H9 (cell line): ENCODE data around the gene GPHN. TPM values are rescaled to one million over a fixed set of nuclear protein-coding genes. Genes with fewer than 3 reads are reported as not detected.

Experiments
- DNase-seq: peaks from one replicate; pipeline ENCODE4 v3.0.0-alpha.2; 2017
- H2AFZ ChIP-seq: one replicate; pipeline ENCODE4 v1.6.1; 2013; ENCODE audit warnings: mild to moderate bottlenecking, low read length, control low read depth, moderate library complexity
- H2AK5ac ChIP-seq: 2 replicates; pipeline ENCODE4 v1.6.1; 2013; ENCODE audit warnings: low read length, control low read depth, mixed read lengths; ENCODE audit not compliant: insufficient read length
- H2BK120ac ChIP-seq: one replicate; pipeline ENCODE4 v1.6.1; 2013; ENCODE audit warnings: low read depth, mild to moderate bottlenecking, low read length, control low read depth, inconsistent platforms; ENCODE audit not compliant: poor library complexity, severe bottlenecking
- H2BK12ac ChIP-seq: 2 replicates; pipeline ENCODE4 v1.6.1; 2013; ENCODE audit warnings: low read length, control low read depth, mixed read lengths, low read depth; ENCODE audit not compliant: insufficient read length
- H2BK15ac ChIP-seq: 2 replicates; pipeline ENCODE4 v1.6.1; 2013; ENCODE audit warnings: low read depth, low read length, control low read depth
- H2BK20ac ChIP-seq: one replicate; pipeline ENCODE4 v1.6.1; 2013; ENCODE audit warnings: low read depth, mild to moderate bottlenecking, low read length, control low read depth, inconsistent platforms; ENCODE audit not compliant: poor library complexity, severe bottlenecking
- H2BK5ac ChIP-seq: 2 replicates; pipeline ENCODE4 v1.6.1; 2013; ENCODE audit warnings: low read length, control low read depth, mixed read lengths; ENCODE audit not compliant: insufficient read length
- H3K14ac ChIP-seq: 2 replicates; pipeline ENCODE4 v1.6.1; 2013; ENCODE audit warnings: low read length, control low read depth; ENCODE audit not compliant: insufficient read depth
- H3K18ac ChIP-seq: 2 replicates; pipeline ENCODE4 v1.6.1; 2013; ENCODE audit warnings: low read depth, mild to moderate bottlenecking, mixed read lengths, low read length, control low read depth; ENCODE audit not compliant: insufficient read length
- H3K23ac ChIP-seq: 2 replicates; pipeline ENCODE4 v1.6.1; 2013; ENCODE audit warnings: low read length, control low read depth, mixed read lengths, low read depth; ENCODE audit not compliant: insufficient read length
- H3K23me2 ChIP-seq: 2 replicates; pipeline ENCODE4 v1.6.1; 2013; ENCODE audit warnings: low read depth, mild to moderate bottlenecking, mixed read lengths, low read length, control low read depth; ENCODE audit not compliant: insufficient read length, poor library complexity, severe bottlenecking
- H3K27ac ChIP-seq: 2 replicates; pipeline ENCODE4 v1.5.1; 2013; ENCODE audit warnings: low read length, control low read depth, mixed read lengths, low read depth; ENCODE audit not compliant: insufficient read length
- H3K27me3 ChIP-seq: 2 replicates; pipeline ENCODE4 v1.6.1; 2013; ENCODE audit warnings: low read length, control low read depth, inconsistent platforms; ENCODE audit not compliant: insufficient read depth
- H3K4ac ChIP-seq: 2 replicates; pipeline ENCODE4 v1.6.1; 2013; ENCODE audit warnings: low read depth, mild to moderate bottlenecking, control low read depth, inconsistent platforms, low read length, moderate library complexity
- H3K4me1 ChIP-seq: 2 replicates; pipeline ENCODE4 v1.6.1; 2013; ENCODE audit warnings: low read length, control low read depth, inconsistent platforms; ENCODE audit not compliant: insufficient read depth
- H3K4me2 ChIP-seq: 2 replicates; pipeline ENCODE4 v1.6.1; 2013; ENCODE audit warnings: low read length, control low read depth, mixed read lengths; ENCODE audit not compliant: insufficient read length, insufficient read depth
- H3K56ac ChIP-seq: 2 replicates; pipeline ENCODE4 v1.6.1; 2013; ENCODE audit warnings: low read depth, mild to moderate bottlenecking, mixed read lengths, low read length, control low read depth; ENCODE audit not compliant: insufficient read length
- H3K79me1 ChIP-seq: 2 replicates; pipeline ENCODE4 v1.6.1; 2013; ENCODE audit warnings: low read depth, mild to moderate bottlenecking, moderate library complexity, low read length, control low read depth, inconsistent platforms; ENCODE audit not compliant: insufficient read depth, poor library complexity, severe bottlenecking
- H3K79me2 ChIP-seq: 2 replicates; pipeline ENCODE4 v1.6.1; 2013; ENCODE audit warnings: low read length, control low read depth, inconsistent platforms; ENCODE audit not compliant: insufficient read depth
- H3K9ac ChIP-seq: 2 replicates; pipeline ENCODE4 v1.6.1; 2013; ENCODE audit warnings: low read length, control low read depth, mixed read lengths; ENCODE audit not compliant: insufficient read length; ENCODE audit errors: extremely low read depth
- H3K9me3 ChIP-seq: one replicate; pipeline ENCODE4 v1.6.1; 2013; ENCODE audit warnings: low read depth, low read length, inconsistent platforms; ENCODE audit not compliant: control insufficient read depth
- H3T11ph ChIP-seq: one replicate; pipeline ENCODE4 v1.6.1; 2013; ENCODE audit warnings: mild to moderate bottlenecking, low read length, control low read depth, inconsistent platforms
- H4K20me1 ChIP-seq: one replicate; pipeline ENCODE4 v1.6.1; 2013; ENCODE audit not compliant: control insufficient read depth, insufficient read length, insufficient read depth
- H4K5ac ChIP-seq: 2 replicates; pipeline ENCODE4 v1.6.1; 2013; ENCODE audit warnings: low read depth, mild to moderate bottlenecking, mixed read lengths, low read length, control low read depth; ENCODE audit not compliant: insufficient read length
- H4K8ac ChIP-seq: replicated peaks from 2 replicates; pipeline ENCODE4 v1.6.1; 2013; ENCODE audit warnings: low read length, control low read depth, mixed read lengths, low read depth; ENCODE audit not compliant: insufficient read length
- H4K91ac ChIP-seq: 2 replicates; pipeline ENCODE4 v1.6.1; 2013; ENCODE audit warnings: low read depth, mild to moderate bottlenecking, moderate library complexity, mixed read lengths, low read length, control low read depth; ENCODE audit not compliant: insufficient read length
- H3K27ac Mint-ChIP-seq, 3 experiments: 2 replicates in 2 of 3; 3 replicates in 1 of 3; pipeline ENCODE4 v1.8.0; 2020 to 2021; ENCODE audit warnings: mixed read lengths in 3 of 3, mild to moderate bottlenecking in 1 of 3, moderate library complexity in 1 of 3
- H3K27me3 Mint-ChIP-seq: 2 replicates; pipeline ENCODE4 v1.8.0; 2021; ENCODE audit warnings: low read depth, mild to moderate bottlenecking, moderate library complexity, mixed read lengths
- H3K36me3 Mint-ChIP-seq, 3 experiments: 2 replicates in 2 of 3; 3 replicates in 1 of 3; pipeline ENCODE4 v1.8.0; 2020 to 2021; ENCODE audit warnings: low read depth in 3 of 3, mixed read lengths in 3 of 3; ENCODE audit not compliant: insufficient read depth in 1 of 3
- H3K4me1 Mint-ChIP-seq, 2 experiments: 2 replicates each; pipeline ENCODE4 v1.8.0; 2020; ENCODE audit warnings: mixed read lengths in 2 of 2
- H3K4me3 Mint-ChIP-seq, 2 experiments: 2 replicates in 1 of 2; 3 replicates in 1 of 2; pipeline ENCODE4 v1.8.0; 2020 to 2021; ENCODE audit warnings: mild to moderate bottlenecking in 2 of 2, mixed read lengths in 2 of 2, moderate library complexity in 1 of 2
- H3K9me3 Mint-ChIP-seq, 2 experiments: 2 replicates in 1 of 2; 3 replicates in 1 of 2; pipeline ENCODE4 v1.8.0; 2020; ENCODE audit warnings: mild to moderate bottlenecking in 2 of 2, mixed read lengths in 2 of 2, moderate library complexity in 1 of 2
- total RNA-seq: library from RNA; stranded (reverse); gene quantifications from 2 replicates; pipeline ENCODE4 v1.2.1, GENCODE V29; 2021
- TF ChIP-seq, protein P1 (sequence below): fragments of 200-600 bp; sonication (generic); conservative IDR thresholded peaks from 3 replicates; pipeline ENCODE4 v1.8.0; 2021; ENCODE audit warnings: antibody characterized with exemption, mild to moderate bottlenecking

Gene GPHN
- total RNA-seq, 1 experiment from 2014 or later = 16.1 TPM

- Mint-ChIP-seq H3K4me1 (no peaks in the 10 kb centered on the region), H3K27ac (no peak overlapping the region), H3K27me3 (no peaks in the 10 kb centered on the region), H3K9me3 (peaks cover 11 to 13% of the 10 kb centered on the region in 2 experiments), H3K4me3 (no peak overlapping the region), H3K36me3 (peaks cover 5 to 16% (median 7%) of the 10 kb centered on the region in 3 experiments; a peak in 6 of 7 replicates)
- no peaks in the 10 kb centered on the region for H3K4me1 ChIP-seq
- H4K20me1 ChIP-seq = no peaks in the 10 kb centered on the region
- DNase-seq = no peak
- H2BK20ac ChIP-seq = no peak overlapping the region
- no peak overlapping the region for H2AFZ ChIP-seq
- TF ChIP-seq, protein P1, sequence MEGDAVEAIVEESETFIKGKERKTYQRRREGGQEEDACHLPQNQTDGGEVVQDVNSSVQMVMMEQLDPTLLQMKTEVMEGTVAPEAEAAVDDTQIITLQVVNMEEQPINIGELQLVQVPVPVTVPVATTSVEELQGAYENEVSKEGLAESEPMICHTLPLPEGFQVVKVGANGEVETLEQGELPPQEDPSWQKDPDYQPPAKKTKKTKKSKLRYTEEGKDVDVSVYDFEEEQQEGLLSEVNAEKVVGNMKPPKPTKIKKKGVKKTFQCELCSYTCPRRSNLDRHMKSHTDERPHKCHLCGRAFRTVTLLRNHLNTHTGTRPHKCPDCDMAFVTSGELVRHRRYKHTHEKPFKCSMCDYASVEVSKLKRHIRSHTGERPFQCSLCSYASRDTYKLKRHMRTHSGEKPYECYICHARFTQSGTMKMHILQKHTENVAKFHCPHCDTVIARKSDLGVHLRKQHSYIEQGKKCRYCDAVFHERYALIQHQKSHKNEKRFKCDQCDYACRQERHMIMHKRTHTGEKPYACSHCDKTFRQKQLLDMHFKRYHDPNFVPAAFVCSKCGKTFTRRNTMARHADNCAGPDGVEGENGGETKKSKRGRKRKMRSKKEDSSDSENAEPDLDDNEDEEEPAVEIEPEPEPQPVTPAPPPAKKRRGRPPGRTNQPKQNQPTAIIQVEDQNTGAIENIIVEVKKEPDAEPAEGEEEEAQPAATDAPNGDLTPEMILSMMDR = no peak
- H3K14ac ChIP-seq = no peak overlapping the region
- H3T11ph ChIP-seq = no peak overlapping the region
- H2AK5ac ChIP-seq = no peak overlapping the region
- no peak overlapping the region for H3K4me2 ChIP-seq
- no peak overlapping the region for H3K56ac ChIP-seq
- no peak overlapping the region for H3K4ac ChIP-seq
- no peak overlapping the region for H4K8ac ChIP-seq
- no peak overlapping the region for H4K91ac ChIP-seq
- H2BK15ac ChIP-seq = no peak overlapping the region
- no peak overlapping the region for H3K18ac ChIP-seq
- H3K27me3 ChIP-seq = no peaks in the 10 kb centered on the region
- H3K79me1 ChIP-seq = no peaks in the 10 kb centered on the region
- H2BK120ac ChIP-seq = no peak overlapping the region
- H3K79me2 ChIP-seq = no peaks in the 10 kb centered on the region
- no peak overlapping the region for H2BK12ac ChIP-seq
- H3K9ac ChIP-seq = no peak overlapping the region
- H3K27ac ChIP-seq = no peak overlapping the region
- no peak overlapping the region for H4K5ac ChIP-seq
- no peak overlapping the region for H2BK5ac ChIP-seq
- no peak overlapping the region for H3K23ac ChIP-seq
- H3K9me3 ChIP-seq = no peaks in the 10 kb centered on the region
- no peaks in the 10 kb centered on the region for H3K23me2 ChIP-seq
These were observed 231.9 kb downstream of the GPHN start for GRCh38 chr14:66739826-66740225.
